DMS79 treated with DMSO at 0.1 percent for 48 hours (cell line): Measurements from ENCODE around the gene GSTM1.
"Not testable (repeated sequence)": the region's sequence is repeated elsewhere in the genome, so short reads cannot be mapped to it uniquely, and the experiment has no call there.

ENCODE experiments used
- DNase-seq: peaks from one replicate; lab custom pipeline; 2025; lab: John Stamatoyannopoulos, UW

The GSTM1 gene

DNA sequence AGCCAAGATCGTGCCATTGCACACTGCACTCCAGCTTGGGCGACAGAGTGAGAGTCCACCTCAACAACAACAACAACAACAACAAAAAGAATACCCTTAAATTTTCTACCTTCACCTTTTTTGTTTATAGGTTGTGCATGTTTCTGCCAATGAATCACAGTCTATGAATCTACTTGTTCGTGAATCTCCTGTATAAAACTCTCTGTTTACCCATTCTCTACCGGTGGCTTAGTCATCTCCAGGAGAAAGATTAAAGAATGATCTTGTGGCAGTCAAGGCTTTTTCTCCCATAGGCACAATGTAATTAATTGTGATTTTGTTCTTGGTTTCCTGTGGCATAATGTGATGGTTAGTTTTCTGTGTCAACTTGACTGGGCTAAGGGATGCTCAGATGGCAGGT lies 10.2 kb downstream of the GSTM1 start:
- DNase-seq, result not testable (repeated sequence)

DNA sequence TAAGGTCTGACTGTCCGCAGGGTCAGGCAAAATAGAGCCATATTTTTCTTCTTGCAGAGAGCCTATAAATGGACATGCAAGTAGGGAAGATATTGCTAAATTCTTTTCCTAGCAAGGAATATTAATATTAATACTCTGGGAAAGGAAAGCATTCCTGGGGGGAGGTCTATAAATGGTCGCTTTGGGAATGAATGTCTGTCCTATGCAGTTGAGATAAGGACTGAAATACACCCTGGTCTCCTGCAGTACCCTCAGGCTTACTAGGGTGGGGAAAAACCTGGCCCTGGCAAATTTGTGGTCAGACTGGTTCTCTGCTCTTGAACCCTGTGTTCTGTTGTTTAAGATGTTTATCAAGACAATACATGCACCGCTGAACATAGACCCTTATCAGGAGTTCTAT lies 15.3 kb downstream of the GSTM1 start:
- DNase-seq, result not testable (repeated sequence)

GRCh38 chr1:109704173-109704572 lies 16.6 kb downstream of the GSTM1 start:
- DNase-seq, result no peak

DNA sequence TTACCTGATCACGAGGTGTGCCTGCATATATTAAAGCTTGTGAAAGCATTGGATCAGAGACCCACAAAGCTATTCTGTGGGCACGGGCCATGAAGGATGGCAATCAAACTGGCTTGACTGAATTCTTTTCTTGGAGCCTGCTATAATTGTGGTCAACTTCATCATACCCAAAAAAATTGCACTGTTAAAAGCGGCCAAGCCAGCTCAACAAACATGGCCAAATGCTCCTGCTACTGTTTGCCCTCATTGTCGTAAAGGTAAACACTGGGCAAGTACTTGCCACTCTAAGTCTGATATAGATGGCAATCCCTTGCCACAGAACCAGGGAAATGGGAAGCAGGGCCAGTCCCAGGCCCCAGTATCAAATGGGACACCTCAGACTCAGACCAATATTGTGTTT lies 17.8 kb downstream of the GSTM1 start:
- DNase-seq, result no peak

GRCh38 chr1:109708949-109709348 lies 21.3 kb downstream of the GSTM1 start:
- DNase-seq, result not testable (repeated sequence)

DNA sequence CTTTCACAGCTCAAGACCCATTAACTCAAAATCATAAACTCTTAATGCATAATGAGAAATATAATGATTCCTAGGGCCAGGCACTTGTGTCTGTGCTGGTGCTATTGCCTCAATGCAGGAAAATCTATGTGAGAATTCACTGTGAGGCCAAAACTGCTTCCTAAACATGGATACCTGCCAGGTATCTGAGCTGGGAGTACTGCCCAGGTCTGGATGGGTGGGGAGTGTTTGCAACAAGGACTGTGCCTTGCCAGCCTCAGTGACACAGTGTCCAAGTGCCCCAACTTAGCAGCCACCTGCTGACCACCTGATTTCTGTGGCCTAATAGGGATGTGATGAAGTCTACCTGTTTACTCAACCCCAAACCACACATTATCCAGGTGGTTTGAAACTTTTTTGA lies 22.2 kb downstream of the GSTM1 start:
- DNase-seq, result not testable (repeated sequence)

- not testable (repeated sequence) for DNase-seq
These were observed 24.1 kb downstream of the GSTM1 start, which contains the start of gene GSTM5 for GRCh38 chr1:109711593-109712320. TSS of gene GSTM5 (plus strand) at chr1:109712251. CDS start at chr1:109712313, 62 bp downstream.

GRCh38 chr1:109712321-109712864 lies 24.8 kb downstream of the GSTM1 start:
- no peak for DNase-seq

DNA sequence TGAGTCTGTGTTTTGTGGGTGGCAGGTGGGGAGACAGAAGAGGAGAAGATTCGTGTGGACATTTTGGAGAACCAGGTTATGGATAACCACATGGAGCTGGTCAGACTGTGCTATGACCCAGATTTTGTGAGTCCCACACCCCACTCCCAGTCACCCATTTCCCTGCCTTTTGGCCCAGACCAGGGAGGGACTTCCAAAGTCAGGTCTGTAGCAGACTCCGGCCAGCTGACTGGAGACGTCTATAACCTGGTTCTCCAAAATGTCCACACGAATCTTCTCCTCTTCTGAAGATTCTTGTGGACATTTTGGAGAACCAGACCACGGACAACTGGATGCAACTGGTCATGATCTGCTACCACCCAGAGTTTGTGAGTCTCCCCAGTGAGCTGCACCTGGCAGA lies 26.0 kb downstream of the GSTM1 start:
- no peak for DNase-seq

DNA sequence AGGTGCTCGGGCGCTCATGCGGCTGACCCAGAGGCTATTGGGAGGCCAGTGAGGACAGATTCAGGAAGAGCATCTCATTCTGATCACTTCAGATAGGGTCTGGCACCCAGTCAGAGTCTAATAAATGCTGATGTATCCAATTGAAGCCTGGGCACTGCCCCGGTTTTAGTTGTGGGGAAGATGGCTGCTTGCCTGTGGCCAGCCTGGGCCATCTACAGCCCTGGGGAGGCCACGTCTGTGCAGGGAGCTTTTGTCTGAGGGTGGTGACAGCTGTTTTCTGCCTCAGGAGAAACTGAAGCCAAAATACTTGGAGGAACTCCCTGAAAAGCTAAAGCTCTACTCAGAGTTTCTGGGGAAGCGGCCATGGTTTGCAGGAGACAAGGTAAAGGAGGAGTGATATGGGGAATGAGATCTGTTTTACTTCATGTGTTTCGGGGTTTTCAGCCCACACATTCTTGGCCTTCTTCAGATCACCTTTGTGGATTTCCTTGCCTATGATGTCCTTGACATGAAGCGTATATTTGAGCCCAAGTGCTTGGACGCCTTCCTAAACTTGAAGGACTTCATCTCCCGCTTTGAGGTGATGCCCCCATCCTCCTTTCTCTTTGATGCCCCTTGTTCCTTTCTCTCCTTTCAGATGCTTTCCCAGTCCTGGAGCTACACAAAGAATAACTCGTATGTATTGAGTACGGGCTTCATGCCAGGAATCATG lies 27.2 kb downstream of the GSTM1 start:
- DNase-seq, result no peak

DNA sequence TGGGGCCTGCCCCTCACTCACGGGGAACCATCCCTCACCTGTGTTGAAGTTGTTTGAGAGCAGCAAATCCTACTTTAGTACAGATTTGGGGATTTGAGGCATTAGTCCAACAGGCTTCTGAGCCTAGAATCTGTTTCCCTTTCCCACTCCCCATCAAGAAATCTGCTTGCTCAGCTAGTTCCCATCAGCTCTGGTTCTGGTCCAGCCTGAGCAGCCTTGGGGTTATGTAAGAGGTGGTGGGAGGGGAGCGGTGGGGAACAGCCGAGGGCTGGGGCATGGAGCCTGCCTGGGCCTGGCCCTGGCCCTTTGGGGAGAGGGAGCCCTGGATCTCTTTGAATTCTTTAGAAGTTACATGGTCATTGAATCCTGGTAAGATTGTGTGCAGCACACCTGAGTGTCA lies 28.5 kb downstream of the GSTM1 start:
- no peak for DNase-seq

GRCh38 chr1:109716570-109717090 lies 29.0 kb downstream of the GSTM1 start:
- DNase-seq, result no peak

DNA sequence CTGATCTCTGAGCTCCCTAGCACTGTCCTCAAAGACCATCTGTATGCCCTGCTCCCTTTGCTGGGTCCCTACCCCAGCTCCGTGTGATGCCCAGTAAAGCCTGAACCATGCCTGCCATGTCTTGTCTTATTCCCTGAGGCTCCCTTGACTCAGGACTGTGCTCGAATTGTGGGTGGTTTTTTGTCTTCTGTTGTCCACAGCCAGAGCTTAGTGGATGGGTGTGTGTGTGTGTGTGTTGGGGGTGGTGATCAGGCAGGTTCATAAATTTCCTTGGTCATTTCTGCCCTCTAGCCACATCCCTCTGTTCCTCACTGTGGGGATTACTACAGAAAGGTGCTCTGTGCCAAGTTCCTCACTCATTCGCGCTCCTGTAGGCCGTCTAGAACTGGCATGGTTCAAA lies 30.1 kb downstream of the GSTM1 start:
- DNase-seq, result no peak

DNA sequence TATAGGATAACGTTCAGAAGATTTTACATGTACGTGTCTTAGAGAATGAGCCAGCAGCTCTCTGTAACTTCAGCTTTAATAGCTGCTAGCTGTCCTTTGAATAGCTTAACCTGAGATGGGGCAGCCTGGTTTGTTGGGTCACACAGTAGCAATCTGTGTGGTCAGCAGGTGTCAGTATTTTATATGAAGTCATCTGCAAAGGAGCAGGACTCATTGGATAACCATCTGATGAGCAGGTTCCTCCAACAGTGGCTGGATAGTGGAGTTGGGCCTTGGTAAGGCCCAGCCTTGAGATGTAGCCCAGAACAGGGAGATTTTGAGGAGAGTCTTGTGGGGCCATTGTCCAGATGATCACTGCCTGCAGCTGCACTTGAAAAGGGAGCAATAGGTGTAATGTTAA lies 30.9 kb downstream of the GSTM1 start:
- DNase-seq, result no peak

DNA sequence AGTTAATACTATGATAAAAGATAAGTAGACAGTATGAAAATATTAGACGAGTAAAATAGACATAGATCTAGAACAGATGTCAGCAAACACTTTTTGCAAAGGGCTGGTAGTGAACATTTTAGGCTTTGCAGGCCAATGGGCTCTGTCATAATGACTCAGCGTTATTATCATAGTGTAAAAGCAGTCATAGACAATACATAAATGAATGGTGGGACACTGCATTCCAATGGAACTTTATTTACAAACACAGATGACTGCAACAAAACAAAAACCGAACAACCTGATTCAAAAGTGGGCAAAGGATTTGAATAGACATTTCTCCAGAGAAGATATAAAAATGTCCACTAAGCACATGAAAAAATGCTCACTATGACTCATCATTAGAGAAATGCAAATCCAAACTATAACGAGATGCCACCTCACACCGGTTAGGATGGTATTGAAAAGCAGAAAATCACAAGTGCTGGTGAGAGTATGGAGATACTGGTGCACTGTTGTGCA lies 31.8 kb downstream of the GSTM1 start:
- DNase-seq, result no peak

DNA sequence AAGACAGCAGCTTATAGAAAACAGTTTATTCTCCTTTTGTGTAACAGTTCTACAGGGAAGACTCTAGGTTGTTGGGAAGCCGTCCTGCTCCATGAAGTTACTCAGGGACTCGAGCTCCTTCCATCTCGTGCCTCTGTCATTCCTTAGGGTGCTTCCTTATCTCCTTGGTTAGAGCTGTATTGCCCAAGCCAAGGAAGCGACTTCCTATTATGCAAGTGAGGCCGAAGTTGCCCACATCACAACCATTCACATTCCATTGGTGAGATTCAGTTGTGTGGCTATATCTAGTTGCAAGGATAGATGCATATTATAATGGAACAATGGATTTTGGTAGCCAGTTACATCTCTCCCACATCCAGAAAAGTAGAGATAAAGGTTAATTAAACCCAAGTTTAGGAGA lies 33.4 kb downstream of the GSTM1 start:
- DNase-seq, result no peak

GRCh38 chr1:109721971-109722370 lies 34.4 kb downstream of the GSTM1 start:
- DNase-seq, result no peak

GRCh38 chr1:109722908-109723691 lies 35.5 kb downstream of the GSTM1 start:
- DNase-seq, result no peak

DNA sequence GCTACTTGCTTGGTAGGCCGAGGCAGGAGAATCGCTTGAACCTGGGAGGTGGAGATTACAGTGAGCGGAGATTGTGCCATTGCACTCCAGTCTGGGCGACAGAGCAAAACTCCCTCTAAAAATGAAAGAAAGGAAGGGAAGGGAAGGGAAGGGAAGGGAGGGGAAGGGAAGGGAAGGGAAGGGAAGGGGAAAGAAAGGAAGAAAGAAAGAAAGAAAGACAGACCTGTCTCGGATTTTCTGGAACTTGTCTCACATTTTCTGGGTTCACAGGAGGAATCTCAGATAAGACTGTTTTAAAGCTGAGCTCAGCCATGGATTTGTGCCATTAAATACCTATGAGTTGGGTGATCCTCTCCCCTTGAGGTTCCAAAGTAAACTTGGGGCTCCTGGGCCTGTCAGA lies 37.3 kb downstream of the GSTM1 start:
- no peak for DNase-seq

- DNase-seq, result no peak
These were observed 37.9 kb downstream of the GSTM1 start for GRCh38 chr1:109725510-109725909.

DNA sequence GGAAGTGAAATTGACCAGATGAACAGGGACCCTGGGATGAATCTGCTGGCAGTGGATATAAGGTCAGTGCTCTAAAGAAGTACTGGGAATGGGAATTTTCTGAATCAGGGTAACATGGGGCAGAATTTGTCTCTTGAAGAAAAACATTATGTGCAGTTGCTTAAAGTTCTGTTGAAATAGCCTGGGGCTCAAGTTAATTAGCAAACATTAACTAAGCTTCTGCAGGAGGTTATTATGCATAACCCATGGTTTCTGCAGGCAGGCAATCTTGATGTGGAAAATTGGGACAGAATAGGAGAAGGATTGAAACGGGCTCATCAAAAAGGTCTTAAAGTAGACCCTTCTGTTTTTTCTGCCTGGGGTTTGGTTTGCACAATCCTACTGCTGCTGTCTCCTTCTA lies 38.4 kb downstream of the GSTM1 start:
- no peak for DNase-seq
